ENCODE data around the gene PAQR3. TPM values are rescaled to one million over a fixed set of nuclear protein-coding genes. Genes with fewer than 3 reads are reported as not detected.

The PAQR3 gene
- total and polyA plus RNA-seq, 2 of the 8 experiments (the other 6 are each of a cell fraction or from before 2014, with no cell fraction given), result 28.9 to 35.2 TPM

GRCh38 chr4:78922207-78922606 lies 17.0 kb downstream of the PAQR3 start:
- Histone ChIP-seq H3K23ac (ENCODE audit: insufficient read length) (no peak overlapping the region), H3K4me3 (ENCODE audit: extremely low read depth in 1 of 4, insufficient read depth in 2 of 4, low read depth in 3 of 4, low read length in 4 of 4) (no peak overlapping the region), H2AFZ (ENCODE audit: low read length) (no peak overlapping the region), H2BK12ac (ENCODE audit: low read depth, low read length) (no peak overlapping the region), H2BK15ac (ENCODE audit: low read length) (no peak overlapping the region), H2BK120ac (replicated peaks; ENCODE audit: low read depth, low read length) (no peak overlapping the region), H4K5ac (ENCODE audit: insufficient read length, low read depth, low read length) (no peak overlapping the region), H3K18ac (ENCODE audit: extremely low read depth, low read length) (no peak overlapping the region), H3K36me3 (ENCODE audit: control insufficient read depth in 2 of 4, insufficient read depth in 4 of 4, low read length in 3 of 4) (peaks cover 3 to 25% (median 4%) of the 10 kb centered on the region in 4 experiments; a peak in 6 of 8 replicates), H2BK5ac (ENCODE audit: low read depth, low read length) (no peak overlapping the region), H3K79me1 (ENCODE audit: low read depth, low read length) (no peaks in the 10 kb centered on the region), H4K91ac (replicated peaks; ENCODE audit: insufficient read length, low read length) (no peak overlapping the region), H4K20me1 (replicated peaks in 1 of 2; ENCODE audit: control insufficient read depth in 1 of 2, insufficient read depth in 2 of 2, low read length in 2 of 2) (no peaks in the 10 kb centered on the region), H3K23me2 (ENCODE audit: low read depth, low read length) (no peaks in the 10 kb centered on the region), H3K9me3 (ENCODE audit: insufficient read depth in 2 of 2, low read depth in 1 of 2, low read length in 1 of 2) (no peaks in the 10 kb centered on the region), H2AK5ac (ENCODE audit: low read depth, low read length) (no peak overlapping the region), H3K4ac (replicated peaks; ENCODE audit: insufficient read length, low read depth, low read length) (no peak overlapping the region), H3K79me2 (ENCODE audit: control insufficient read depth in 1 of 2, insufficient read depth in 2 of 2, low read length in 2 of 2) (no peaks in the 10 kb centered on the region), H3K14ac (ENCODE audit: insufficient read length) (no peak overlapping the region), H3K56ac (replicated peaks; ENCODE audit: insufficient read length, low read depth, low read length) (no peak overlapping the region), H3K27me3 (replicated peaks in 1 of 4; ENCODE audit: control insufficient read depth in 3 of 4, extremely low read depth in 1 of 4, insufficient read depth in 3 of 4, low read length in 3 of 4) (no peaks in the 10 kb centered on the region), H3K4me1 (replicated peaks in 1 of 4; ENCODE audit: control insufficient read depth in 3 of 4, insufficient read depth in 4 of 4, low read length in 3 of 4) (no peaks in the 10 kb centered on the region), H3K9ac (replicated peaks in 1 of 4; ENCODE audit: extremely low read depth in 1 of 4, low read depth in 3 of 4, low read length in 3 of 4) (no peak overlapping the region; a peak in 1 of 7 replicates), H2BK20ac (ENCODE audit: low read length) (no peak overlapping the region), H4K8ac (ENCODE audit: extremely low read depth, insufficient read depth, low read length) (no peak overlapping the region), H3K4me2 (ENCODE audit: insufficient read depth in 1 of 2, low read depth in 2 of 2, low read length in 2 of 2) (no peak overlapping the region), H3K27ac (ENCODE audit: low read depth, low read length) (no peak overlapping the region)
- CTCF ChIA-PET (ENCODE audit: partially characterized antibody), result interaction anchor here (0.6 to 1.4 kb wide), 2 partner anchors 34 to 58 kb away, joined by 3 read pairs; no protein-coding TSS in a partner anchor
- FAIRE-seq, result peak; percentile 19
- WGBS, 2 experiments (ENCODE audit: extremely low coverage in 1 of 2, insufficient coverage in 1 of 2, insufficient read length in 1 of 2, insufficient replicate concordance in 2 of 2, low coverage in 1 of 2, low lambda C conversion rate in 2 of 2, missing lambda C conversion rate in 1 of 2), result 87% methylated on average over 4 of the region's 4 CpGs; no CpG with 5 or more reads in 1 of the 2 experiments
- DNase-seq (ENCODE audit: low read depth in 1 of 2, low spot score in 2 of 2), result no peak
- POLR2A ChIA-PET (ENCODE audit: partially characterized antibody), result no interaction called here
- TF ChIP-seq RBBP5 (IDR thresholded peaks at IDR 0.05; ENCODE audit: borderline replicate concordance, low read depth, low read length) (no peak), SIRT6 (IDR thresholded peaks at IDR 0.05; ENCODE audit: low read length) (no peak), RXRA (IDR thresholded peaks at IDR 0.05; ENCODE audit: insufficient read depth, low read depth, low read length) (no peak), TAF1 (IDR thresholded peaks at IDR 0.05; ENCODE audit: low read depth, low read length) (no peak), EP300 (IDR thresholded peaks at IDR 0.05; ENCODE audit: borderline replicate concordance in 1 of 2, low read depth in 2 of 2, low read length in 2 of 2) (no peak), SRF (IDR thresholded peaks at IDR 0.05; ENCODE audit: low read depth, low read length) (no peak), PHF8 (conservative IDR thresholded peaks at IDR 0.05; ENCODE audit: low read depth, low read length) (no peak), TAF7 (optimal IDR thresholded peaks at IDR 0.05; ENCODE audit: borderline replicate concordance, low read depth, low read length) (no peak), JUN (IDR thresholded peaks at IDR 0.05; ENCODE audit: low read depth, low read length) (no peak), SUZ12 (IDR thresholded peaks at IDR 0.05; ENCODE audit: low read length) (no peak), YY1 (IDR thresholded peaks at IDR 0.05; ENCODE audit: low read depth, low read length) (no peak), CHD2 (IDR thresholded peaks at IDR 0.05; ENCODE audit: low read length) (no peak)

Measured in H1 (cell line).